GM19238 (cell line): ENCODE measurements around the gene HNRNPUL1.
A peak's percentile ranks its signal among the peaks of the same experiment; 100 is the strongest.
"Not testable (repeated sequence)": the region's sequence is repeated elsewhere in the genome, so short reads cannot be mapped to it uniquely, and the experiment has no call there.

Experiments used
- DNase-seq: peaks from one replicate; pipeline ENCODE4 v3.0.0; 2011; ENCODE audit warnings: low spot score; ENCODE audit not compliant: insufficient read length

The HNRNPUL1 gene

GRCh38 chr19:41276231-41276630 is 12.1 kb downstream of the HNRNPUL1 start:
- DNase-seq = no peak

GRCh38 chr19:41278478-41278877 is 14.3 kb downstream of the HNRNPUL1 start:
- no peak for DNase-seq

GRCh38 chr19:41288673-41289530 is 24.7 kb downstream of the HNRNPUL1 start:
- no peak for DNase-seq

- not testable (repeated sequence) for DNase-seq
These were observed 25.6 kb downstream of the HNRNPUL1 start for GRCh38 chr19:41289814-41290213.

- DNase-seq = no peak
These were observed 30.2 kb downstream of the HNRNPUL1 start for GRCh38 chr19:41294393-41294792.

GRCh38 chr19:41295499-41295898 is 31.3 kb downstream of the HNRNPUL1 start:
- no peak for DNase-seq

GRCh38 chr19:41296433-41296871 is 32.3 kb downstream of the HNRNPUL1 start:
- no peak for DNase-seq

GRCh38 chr19:41297628-41298347 is 33.6 kb downstream of the HNRNPUL1 start:
- peak; percentile 88 for DNase-seq

GRCh38 chr19:41298348-41298964 is 34.3 kb downstream of the HNRNPUL1 start:
- DNase-seq = no peak

GRCh38 chr19:41299046-41299754 is 35.0 kb downstream of the HNRNPUL1 start:
- DNase-seq = no peak

GRCh38 chr19:41299755-41300089 is 35.5 kb downstream of the HNRNPUL1 start:
- DNase-seq = no peak

- no peak for DNase-seq
These were observed 36.4 kb downstream of the HNRNPUL1 start for GRCh38 chr19:41300555-41300954.

- peak; percentile 53 for DNase-seq
These were observed 38.6 kb downstream of the HNRNPUL1 start for GRCh38 chr19:41302624-41303351.

GRCh38 chr19:41303954-41304353 is 39.8 kb downstream of the HNRNPUL1 start:
- DNase-seq = no peak

GRCh38 chr19:41304706-41305483 is 40.7 kb downstream of the HNRNPUL1 start:
- no peak for DNase-seq

- DNase-seq = no peak
These were observed 42.0 kb downstream of the HNRNPUL1 start for GRCh38 chr19:41305927-41306793.

GRCh38 chr19:41307090-41307875 is 43.1 kb downstream of the HNRNPUL1 start:
- no peak for DNase-seq

- no peak for DNase-seq
These were observed 43.8 kb downstream of the HNRNPUL1 start for GRCh38 chr19:41307954-41308449.
